DOHH2 (cell line): ENCODE data around the gene AEBP1.

ENCODE experiments used
- H3F3A ChIP-seq: fragments of 200-600 bp; sonication (generic), shearing (Covaris generic); 2 replicates; pipeline ENCODE4 v1.6.0; 2016; ENCODE audit warnings: antibody characterized with exemption, mild to moderate bottlenecking; ENCODE audit not compliant: control insufficient read depth, insufficient read depth
- H3K27ac ChIP-seq: fragments of 200-600 bp; sonication (generic); 2 replicates; pipeline ENCODE4 v1.5.1; 2014; ENCODE audit warnings: low read depth, mild to moderate bottlenecking, low read length, moderate library complexity
- H3K27me3 ChIP-seq: fragments of 200-600 bp; sonication (generic); 2 replicates; pipeline ENCODE4 v1.6.1; 2014; ENCODE audit warnings: mild to moderate bottlenecking, low read length, mixed read lengths; ENCODE audit not compliant: control insufficient read depth
- H3K36me3 ChIP-seq: fragments of 200-600 bp; sonication (generic); 2 replicates; pipeline ENCODE4 v1.6.1; 2014; ENCODE audit warnings: mild to moderate bottlenecking, low read length, moderate library complexity, mixed read lengths; ENCODE audit not compliant: control insufficient read depth
- H3K4me1 ChIP-seq: fragments of 200-600 bp; sonication (generic); 2 replicates; pipeline ENCODE4 v1.6.1; 2014; ENCODE audit warnings: mild to moderate bottlenecking, low read length, mixed read lengths; ENCODE audit not compliant: control insufficient read depth
- H3K4me2 ChIP-seq: fragments of 200-600 bp; sonication (generic); 2 replicates; pipeline ENCODE4 v1.6.0; 2014; ENCODE audit warnings: mild to moderate bottlenecking, low read length, moderate library complexity
- H3K4me3 ChIP-seq: fragments of 200-600 bp; sonication (generic); 2 replicates; pipeline ENCODE4 v1.5.1; 2014; ENCODE audit warnings: mild to moderate bottlenecking, low read length, mixed read lengths
- H3K79me2 ChIP-seq: fragments of 200-600 bp; sonication (generic); 2 replicates; pipeline ENCODE4 v1.6.1; 2014; ENCODE audit warnings: mild to moderate bottlenecking, low read length, mixed read lengths; ENCODE audit not compliant: control insufficient read depth
- H3K9me2 ChIP-seq: fragments of 200-600 bp; sonication (generic); replicated peaks from 2 replicates; pipeline ENCODE4 v1.6.1; 2014; ENCODE audit warnings: mild to moderate bottlenecking, low read length, mixed read lengths; ENCODE audit not compliant: control insufficient read depth
- H3K9me3 ChIP-seq: fragments of 200-600 bp; sonication (generic); 2 replicates; pipeline ENCODE4 v1.6.1; 2014; ENCODE audit warnings: antibody characterized with exemption, low read length, mixed read lengths; ENCODE audit not compliant: control insufficient read depth, insufficient read depth
- H4K20me1 ChIP-seq: fragments of 200-600 bp; sonication (generic); 2 replicates; pipeline ENCODE4 v1.6.0; 2014; ENCODE audit warnings: low read depth, mild to moderate bottlenecking, antibody characterized with exemption, low read length, moderate library complexity; ENCODE audit not compliant: control insufficient read depth, insufficient read depth
- EZH2phosphoT487 ChIP-seq: fragments of 200-600 bp; sonication (generic); IDR thresholded peaks from 2 replicates; pipeline ENCODE4 v1.6.1; 2017; ENCODE audit warnings: borderline replicate concordance, mild to moderate bottlenecking, antibody characterized with exemption, low read length, moderate library complexity, mixed read lengths
- TF ChIP-seq, protein P1 (sequence below): fragments of 200-600 bp; sonication (generic); IDR thresholded peaks from one replicate; pipeline ENCODE4 v1.5.1; 2014; ENCODE audit warnings: antibody characterized with exemption, mild to moderate bottlenecking, low read depth, low read length; ENCODE audit not compliant: poor library complexity, severe bottlenecking

Gene AEBP1

DNA sequence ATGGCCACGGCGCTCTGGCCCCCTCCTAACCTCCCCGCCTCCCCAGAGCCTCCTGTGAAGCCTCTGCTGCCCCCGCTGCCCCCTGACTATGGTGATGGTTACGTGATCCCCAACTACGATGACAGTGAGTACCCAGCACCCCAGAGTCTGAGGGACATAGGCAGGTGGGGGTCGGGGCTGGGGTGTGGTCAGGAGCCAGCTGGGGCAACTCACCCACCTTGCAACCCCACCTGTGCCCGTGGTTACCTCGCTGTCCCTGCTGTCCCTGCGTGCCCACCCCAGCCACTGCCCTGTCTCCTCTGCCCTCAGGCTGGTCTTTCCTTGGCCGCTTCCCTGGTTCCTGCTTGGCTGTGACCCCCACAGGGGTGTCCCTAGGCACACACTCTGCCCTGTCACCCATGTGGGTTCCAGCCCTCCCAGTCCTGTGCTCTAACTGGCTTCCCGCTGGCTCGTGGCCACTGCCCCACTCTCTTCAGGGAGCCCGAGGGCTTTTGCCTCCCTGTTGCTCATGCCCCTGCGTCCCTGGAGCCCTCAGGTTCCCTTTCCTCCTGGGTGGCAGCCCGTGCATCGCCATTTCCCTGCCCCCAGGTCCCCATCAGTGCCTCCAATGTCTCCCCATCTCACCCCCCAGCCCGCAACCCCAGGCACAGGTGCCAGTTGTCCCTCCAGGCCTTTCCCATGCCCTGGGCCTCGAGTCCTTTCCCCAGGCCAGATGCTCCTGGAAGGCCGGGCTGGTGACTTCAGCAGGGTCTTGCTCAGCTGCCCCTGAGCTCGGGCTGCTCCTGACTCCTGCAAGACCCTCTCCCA lies 4.0 kb downstream of the AEBP1 start:
- Histone ChIP-seq H3K4me2 (no peak overlapping the region), H3F3A (no peaks in the 10 kb centered on the region), H3K9me3 (no peaks in the 10 kb centered on the region), H3K9me2 (no peaks in the 10 kb centered on the region), H3K36me3 (no peaks in the 10 kb centered on the region), H4K20me1 (no peaks in the 10 kb centered on the region), H3K27ac (no peak overlapping the region), H3K27me3 (peaks cover 32% of the 10 kb centered on the region), H3K79me2 (no peaks in the 10 kb centered on the region), H3K4me3 (no peak overlapping the region), H3K4me1 (peaks cover 5% of the 10 kb centered on the region; the same call in 1 of the 2 replicates)
- no peak for TF ChIP-seq EZH2phosphoT487
- TF ChIP-seq, protein P1, sequence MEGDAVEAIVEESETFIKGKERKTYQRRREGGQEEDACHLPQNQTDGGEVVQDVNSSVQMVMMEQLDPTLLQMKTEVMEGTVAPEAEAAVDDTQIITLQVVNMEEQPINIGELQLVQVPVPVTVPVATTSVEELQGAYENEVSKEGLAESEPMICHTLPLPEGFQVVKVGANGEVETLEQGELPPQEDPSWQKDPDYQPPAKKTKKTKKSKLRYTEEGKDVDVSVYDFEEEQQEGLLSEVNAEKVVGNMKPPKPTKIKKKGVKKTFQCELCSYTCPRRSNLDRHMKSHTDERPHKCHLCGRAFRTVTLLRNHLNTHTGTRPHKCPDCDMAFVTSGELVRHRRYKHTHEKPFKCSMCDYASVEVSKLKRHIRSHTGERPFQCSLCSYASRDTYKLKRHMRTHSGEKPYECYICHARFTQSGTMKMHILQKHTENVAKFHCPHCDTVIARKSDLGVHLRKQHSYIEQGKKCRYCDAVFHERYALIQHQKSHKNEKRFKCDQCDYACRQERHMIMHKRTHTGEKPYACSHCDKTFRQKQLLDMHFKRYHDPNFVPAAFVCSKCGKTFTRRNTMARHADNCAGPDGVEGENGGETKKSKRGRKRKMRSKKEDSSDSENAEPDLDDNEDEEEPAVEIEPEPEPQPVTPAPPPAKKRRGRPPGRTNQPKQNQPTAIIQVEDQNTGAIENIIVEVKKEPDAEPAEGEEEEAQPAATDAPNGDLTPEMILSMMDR, result no peak

DNA sequence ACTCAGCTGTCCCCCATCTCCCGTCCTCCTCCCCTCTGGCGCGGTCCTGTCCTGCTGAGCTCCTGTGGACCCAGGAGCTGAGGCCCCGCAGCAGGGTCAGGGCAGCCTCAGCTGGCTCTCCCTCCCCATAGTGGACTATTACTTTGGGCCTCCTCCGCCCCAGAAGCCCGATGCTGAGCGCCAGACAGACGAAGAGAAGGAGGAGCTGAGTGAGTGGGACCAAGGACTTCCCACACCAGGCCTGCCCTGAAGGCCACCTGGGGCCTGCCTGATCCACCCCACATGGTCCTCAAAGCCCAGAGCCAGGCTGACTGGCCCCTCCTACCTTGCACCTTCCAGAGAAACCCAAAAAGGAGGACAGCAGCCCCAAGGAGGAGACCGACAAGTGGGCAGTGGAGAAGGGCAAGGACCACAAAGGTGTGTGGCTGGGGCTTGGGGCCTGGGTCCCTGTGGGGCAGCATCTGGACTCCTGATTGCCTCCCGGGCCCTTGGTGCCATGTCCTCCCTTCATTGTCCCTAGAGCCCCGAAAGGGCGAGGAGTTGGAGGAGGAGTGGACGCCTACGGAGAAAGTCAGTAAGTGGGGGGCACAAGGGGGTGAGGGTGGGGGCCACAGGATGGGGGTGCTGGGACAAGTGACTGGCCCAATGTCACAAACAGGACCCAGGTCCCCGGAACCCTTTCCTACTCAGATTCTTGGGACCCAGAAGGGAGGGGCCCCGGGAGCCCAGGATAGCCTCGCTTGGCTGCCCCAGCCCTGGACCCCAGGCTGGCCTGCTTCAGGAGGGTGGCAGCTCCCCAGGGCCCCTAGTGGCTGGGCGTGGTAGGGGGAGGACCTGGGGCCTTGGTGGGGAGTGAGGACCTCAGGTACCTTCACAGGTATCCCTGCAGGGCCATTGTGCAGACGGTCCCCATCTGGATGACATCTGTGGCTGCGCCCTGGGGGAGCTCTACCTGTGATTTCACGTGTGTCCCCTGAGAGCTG lies 4.9 kb downstream of the AEBP1 start:
- Histone ChIP-seq H3K36me3 (peaks cover 5% of the 10 kb centered on the region), H4K20me1 (no peaks in the 10 kb centered on the region)

DNA sequence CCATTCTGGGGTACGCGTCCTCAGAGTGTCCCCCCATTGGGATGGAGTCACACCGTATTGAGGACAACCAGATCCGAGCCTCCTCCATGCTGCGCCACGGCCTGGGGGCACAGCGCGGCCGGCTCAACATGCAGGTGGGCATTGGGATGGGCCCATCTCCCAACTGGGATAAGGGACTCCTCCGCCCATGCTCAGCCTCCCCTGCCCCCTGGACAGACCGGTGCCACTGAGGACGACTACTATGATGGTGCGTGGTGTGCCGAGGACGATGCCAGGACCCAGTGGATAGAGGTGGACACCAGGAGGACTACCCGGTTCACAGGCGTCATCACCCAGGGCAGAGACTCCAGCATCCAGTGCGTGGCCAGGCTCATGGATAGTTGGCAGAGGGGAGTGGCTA lies 5.8 kb downstream of the AEBP1 start:
- Histone ChIP-seq H3F3A (no peaks in the 10 kb centered on the region), H3K9me2 (no peaks in the 10 kb centered on the region), H4K20me1 (no peaks in the 10 kb centered on the region), H3K27ac (no peak overlapping the region), H3K79me2 (no peaks in the 10 kb centered on the region), H3K4me3 (no peak overlapping the region), H3K4me2 (no peak overlapping the region), H3K9me3 (no peaks in the 10 kb centered on the region), H3K27me3 (peaks cover 17% of the 10 kb centered on the region), H3K4me1 (no peaks in the 10 kb centered on the region), H3K36me3 (peaks cover 15% of the 10 kb centered on the region)
- TF ChIP-seq, protein P1, result no peak
- TF ChIP-seq EZH2phosphoT487, result no peak

More for the DNA sequence above, 4.9 kb downstream of the AEBP1 start:
- no peak overlapping the region for H3K4me2 ChIP-seq
- no peaks in the 10 kb centered on the region for H3K9me3 ChIP-seq
- TF ChIP-seq EZH2phosphoT487, result no peak
- TF ChIP-seq, protein P1, result peak; percentile 48
- H3K4me3 ChIP-seq, result no peak overlapping the region
- no peaks in the 10 kb centered on the region for H3F3A ChIP-seq
- peaks cover 25% of the 10 kb centered on the region for H3K27me3 ChIP-seq
- peaks cover 5% of the 10 kb centered on the region; the same call in 1 of the 2 replicates for H3K4me1 ChIP-seq
- H3K9me2 ChIP-seq, result no peaks in the 10 kb centered on the region
- H3K27ac ChIP-seq, result no peak overlapping the region
- H3K79me2 ChIP-seq, result no peaks in the 10 kb centered on the region
